ENCODE results near the gene GRIN2B. TPM values are rescaled to one million over a fixed set of nuclear protein-coding genes. Genes with fewer than 3 reads are reported as not detected.

Gene GRIN2B
- polyA plus RNA-seq, 1 donor (not counting 4 experiments of a cell fraction or from before 2014, with no cell fraction given), result not detected

DNA sequence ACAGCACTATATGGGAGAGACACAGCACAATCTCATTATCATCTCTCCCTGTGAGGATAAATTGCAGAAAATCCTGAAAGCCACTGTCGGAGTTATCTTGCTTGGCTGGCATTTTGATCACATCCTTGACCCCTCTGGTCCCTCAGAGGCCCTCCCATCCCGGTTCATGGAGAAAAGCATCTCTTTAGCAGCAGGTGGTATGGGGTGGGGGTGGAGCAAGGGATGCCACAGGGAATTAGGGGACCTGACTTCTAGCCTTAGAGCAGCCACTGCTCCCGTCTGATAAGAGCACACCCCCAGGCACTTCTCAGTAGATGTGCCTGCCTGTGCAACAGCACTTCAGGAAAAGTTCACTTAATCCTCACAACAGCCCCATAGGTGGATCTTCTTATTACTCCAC is 38.6 kb downstream of the GRIN2B start:
- no peaks in the 10 kb centered on the region for H3K36me3 ChIP-seq (ENCODE audit: control insufficient read depth in 2 of 2, extremely low read depth in 1 of 2, insufficient read depth in 2 of 2, low read length in 2 of 2)
- no peak overlapping the region for H2AFZ ChIP-seq (ENCODE audit: control insufficient read depth, low read length)
- dilution Hi-C loops (cut with MboI; ENCODE audit: extremely low pct_ligation_motif_present, low sequenced_read_pairs), result no loop called here
- no peak overlapping the region for H3K9ac ChIP-seq (ENCODE audit: control insufficient read depth, extremely low read depth, insufficient read depth, low read length)
- no peak overlapping the region for H3K4me3 ChIP-seq (ENCODE audit: control insufficient read depth in 2 of 3, extremely low read depth in 1 of 3, insufficient read depth in 2 of 3, low read depth in 1 of 3, low read length in 3 of 3)
- H3K9me1 ChIP-seq (ENCODE audit: control insufficient read depth, extremely low read depth, insufficient read depth, low read length), result no peaks in the 10 kb centered on the region
- FAIRE-seq (no peak), DNase-seq (ENCODE audit: low read depth, low spot score) (no peak)
- no peaks in the 10 kb centered on the region for H3K9me3 ChIP-seq (ENCODE audit: control insufficient read depth, low read depth, low read length)
- TF ChIP-seq, protein P1, sequence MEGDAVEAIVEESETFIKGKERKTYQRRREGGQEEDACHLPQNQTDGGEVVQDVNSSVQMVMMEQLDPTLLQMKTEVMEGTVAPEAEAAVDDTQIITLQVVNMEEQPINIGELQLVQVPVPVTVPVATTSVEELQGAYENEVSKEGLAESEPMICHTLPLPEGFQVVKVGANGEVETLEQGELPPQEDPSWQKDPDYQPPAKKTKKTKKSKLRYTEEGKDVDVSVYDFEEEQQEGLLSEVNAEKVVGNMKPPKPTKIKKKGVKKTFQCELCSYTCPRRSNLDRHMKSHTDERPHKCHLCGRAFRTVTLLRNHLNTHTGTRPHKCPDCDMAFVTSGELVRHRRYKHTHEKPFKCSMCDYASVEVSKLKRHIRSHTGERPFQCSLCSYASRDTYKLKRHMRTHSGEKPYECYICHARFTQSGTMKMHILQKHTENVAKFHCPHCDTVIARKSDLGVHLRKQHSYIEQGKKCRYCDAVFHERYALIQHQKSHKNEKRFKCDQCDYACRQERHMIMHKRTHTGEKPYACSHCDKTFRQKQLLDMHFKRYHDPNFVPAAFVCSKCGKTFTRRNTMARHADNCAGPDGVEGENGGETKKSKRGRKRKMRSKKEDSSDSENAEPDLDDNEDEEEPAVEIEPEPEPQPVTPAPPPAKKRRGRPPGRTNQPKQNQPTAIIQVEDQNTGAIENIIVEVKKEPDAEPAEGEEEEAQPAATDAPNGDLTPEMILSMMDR (optimal IDR thresholded peaks at IDR 0.05 in 1 of 3, IDR thresholded peaks at IDR 0.05 in 1 of 3, conservative IDR thresholded peaks at IDR 0.05 in 1 of 3; ENCODE audit: extremely low read depth in 1 of 3, insufficient read depth in 2 of 3, low read length in 3 of 3), result no peak
- TF ChIP-seq EZH2 (IDR thresholded peaks at IDR 0.05; ENCODE audit: low read length), result no peak
- no peaks in the 10 kb centered on the region for H3K79me2 ChIP-seq (ENCODE audit: control insufficient read depth, insufficient read depth, low read length)
- no peaks in the 10 kb centered on the region for H3K27me3 ChIP-seq (ENCODE audit: control insufficient read depth, extremely low read depth, insufficient read depth, low read length)
- H3K4me1 ChIP-seq (ENCODE audit: control insufficient read depth, extremely low read depth, insufficient read depth, low read length), result no peaks in the 10 kb centered on the region
- H3K27ac ChIP-seq (ENCODE audit: control insufficient read depth, insufficient read depth, low read length), result no peak overlapping the region
- no peaks in the 10 kb centered on the region for H4K20me1 ChIP-seq (ENCODE audit: control insufficient read depth, extremely low read depth, insufficient read depth, low read length)
- H3K4me2 ChIP-seq (ENCODE audit: control insufficient read depth, extremely low read depth, insufficient read depth, low read depth, low read length), result no peak overlapping the region

DNA sequence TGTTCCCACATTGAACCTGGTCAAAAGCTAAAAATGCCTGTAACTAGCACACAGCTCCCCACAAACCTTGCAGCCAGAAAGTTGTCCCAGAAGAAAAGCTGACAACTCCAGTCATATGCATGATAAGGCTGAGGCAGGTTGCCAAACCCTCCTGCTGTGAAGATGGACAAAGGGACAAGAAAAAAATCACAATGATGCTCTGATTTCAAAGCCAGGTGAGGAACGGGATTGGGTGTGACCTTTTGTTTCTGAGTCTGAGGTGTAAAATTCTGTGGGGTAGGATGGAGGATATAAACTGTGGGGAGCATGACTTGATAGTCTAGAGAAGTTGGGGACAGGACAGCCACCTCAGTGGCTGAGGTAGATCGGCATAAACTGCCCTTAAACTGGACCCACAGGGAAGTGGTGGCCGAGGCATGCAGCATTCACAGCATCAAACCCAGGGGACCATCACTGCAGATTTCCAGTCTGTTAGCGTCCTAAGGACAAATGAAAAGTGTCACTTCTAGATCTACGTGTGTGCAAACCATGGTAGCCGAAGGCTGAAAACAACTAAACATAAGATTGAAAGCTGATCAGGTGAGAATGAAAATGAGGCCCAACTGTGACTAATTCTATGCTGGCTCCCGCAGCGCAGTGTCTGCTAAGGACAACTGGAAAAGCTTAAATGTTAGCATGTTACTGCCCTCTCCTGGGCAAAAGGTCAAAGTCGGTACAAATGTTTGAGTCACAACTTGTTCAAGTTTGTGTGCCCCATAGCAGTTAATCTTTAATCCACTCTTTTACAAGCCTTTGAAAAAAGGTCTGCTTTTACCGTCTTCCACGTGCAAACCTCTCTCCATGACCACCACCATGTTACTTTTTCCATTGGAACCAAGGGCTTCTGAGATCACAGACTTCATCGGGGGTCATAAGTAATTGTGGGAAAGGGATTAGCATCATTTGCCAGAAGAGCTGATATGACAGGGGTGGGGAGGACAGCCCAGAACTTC is 39.8 kb downstream of the GRIN2B start:
- no peaks in the 10 kb centered on the region for H3K9me3 ChIP-seq (ENCODE audit: control insufficient read depth, low read depth, low read length)
- H3K36me3 ChIP-seq (ENCODE audit: control insufficient read depth in 2 of 2, extremely low read depth in 1 of 2, insufficient read depth in 2 of 2, low read length in 2 of 2), result no peaks in the 10 kb centered on the region
- H3K79me2 ChIP-seq (ENCODE audit: control insufficient read depth, insufficient read depth, low read length), result no peaks in the 10 kb centered on the region
- no peaks in the 10 kb centered on the region for H3K27me3 ChIP-seq (ENCODE audit: control insufficient read depth, extremely low read depth, insufficient read depth, low read length)
- no peaks in the 10 kb centered on the region for H3K4me1 ChIP-seq (ENCODE audit: control insufficient read depth, extremely low read depth, insufficient read depth, low read length)
- FAIRE-seq, result peak; percentile 71
- dilution Hi-C loops (cut with MboI; ENCODE audit: extremely low pct_ligation_motif_present, low sequenced_read_pairs), result no loop called here
- no peak overlapping the region for H3K4me3 ChIP-seq (ENCODE audit: control insufficient read depth in 2 of 3, extremely low read depth in 1 of 3, insufficient read depth in 2 of 3, low read depth in 1 of 3, low read length in 3 of 3)
- peak; percentile 4 for DNase-seq (ENCODE audit: low read depth, low spot score)
- H2AFZ ChIP-seq (ENCODE audit: control insufficient read depth, low read length), result no peak overlapping the region
- TF ChIP-seq EZH2 (IDR thresholded peaks at IDR 0.05; ENCODE audit: low read length), result no peak
- TF ChIP-seq, protein P1 (optimal IDR thresholded peaks at IDR 0.05 in 1 of 3, IDR thresholded peaks at IDR 0.05 in 1 of 3, conservative IDR thresholded peaks at IDR 0.05 in 1 of 3; ENCODE audit: extremely low read depth in 1 of 3, insufficient read depth in 2 of 3, low read length in 3 of 3), result peak in 2 of 3 experiments; percentile 38 to 62
- no peak overlapping the region for H3K27ac ChIP-seq (ENCODE audit: control insufficient read depth, insufficient read depth, low read length)
- no peaks in the 10 kb centered on the region for H4K20me1 ChIP-seq (ENCODE audit: control insufficient read depth, extremely low read depth, insufficient read depth, low read length)
- H3K9me1 ChIP-seq (ENCODE audit: control insufficient read depth, extremely low read depth, insufficient read depth, low read length), result no peaks in the 10 kb centered on the region
- H3K4me2 ChIP-seq (ENCODE audit: control insufficient read depth, extremely low read depth, insufficient read depth, low read depth, low read length), result no peak overlapping the region
- H3K9ac ChIP-seq (ENCODE audit: control insufficient read depth, extremely low read depth, insufficient read depth, low read length), result no peak overlapping the region
